Activated T-cell treated with anti-CD3 and anti-CD28 coated beads, Interleukin-2, amount 50 U/mL, for 48 hours (primary cell): ENCODE results near the gene GTPBP8.

Experiments
- DNase-seq, 2 experiments: peaks; one replicate each; pipeline ENCODE4 v3.0.0-alpha.2; 2020

The GTPBP8 gene

DNA sequence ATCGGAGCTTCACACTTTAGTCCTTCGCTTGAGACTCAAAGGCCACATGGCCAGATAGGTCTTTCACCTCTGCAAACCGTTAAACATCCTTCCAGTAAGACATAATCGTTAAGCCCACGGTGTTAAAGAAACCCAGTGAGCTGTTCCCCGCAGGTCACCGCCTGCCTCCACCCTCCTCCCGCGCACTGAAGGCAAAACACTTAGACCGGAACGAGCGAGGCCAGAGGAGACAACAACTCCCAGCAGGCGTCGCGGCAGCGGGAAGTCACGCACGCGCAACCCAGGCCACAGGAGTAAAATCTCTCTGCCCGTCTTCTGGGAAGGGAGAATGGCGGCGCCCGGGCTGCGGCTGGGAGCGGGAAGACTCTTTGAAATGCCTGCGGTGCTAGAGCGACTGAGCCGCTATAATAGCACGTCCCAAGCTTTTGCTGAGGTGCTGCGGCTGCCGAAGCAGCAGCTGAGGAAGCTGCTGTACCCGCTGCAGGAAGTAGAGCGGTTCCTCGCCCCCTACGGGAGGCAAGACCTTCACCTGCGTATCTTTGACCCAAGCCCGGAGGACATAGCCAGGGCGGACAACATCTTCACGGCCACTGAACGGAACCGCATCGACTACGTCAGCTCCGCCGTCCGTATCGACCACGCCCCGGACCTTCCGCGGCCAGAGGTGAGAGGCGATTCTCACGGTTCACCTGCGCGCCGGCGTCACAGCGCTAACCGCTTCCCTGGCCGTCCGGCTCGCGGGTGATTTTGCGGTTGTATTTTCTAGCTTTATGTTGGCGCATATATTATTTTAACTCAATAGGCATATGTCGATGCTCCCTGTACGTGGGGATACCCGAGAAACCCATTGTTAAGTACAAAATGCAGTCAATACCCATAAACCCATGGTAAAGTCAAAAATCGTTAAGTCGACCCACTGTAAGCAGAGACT lies at the start of gene GTPBP8:
TSS of gene GTPBP8 (plus strand) at position 313 of the 931 bp plus-strand sequence. CDS start at position 329, 16 bp downstream.
- peak; percentile 91 to 92 for DNase-seq

GRCh38 chr3:112948346-112948838 lies 42.4 kb upstream of the GTPBP8 start:
- no peak for DNase-seq

GRCh38 chr3:112956351-112956750 lies 34.4 kb upstream of the GTPBP8 start:
- no peak for DNase-seq

GRCh38 chr3:112958811-112959560 lies 31.8 kb upstream of the GTPBP8 start:
- DNase-seq = no peak

- DNase-seq = no peak
These were observed 27.1 kb upstream of the GTPBP8 start for GRCh38 chr3:112963683-112964082.

DNA sequence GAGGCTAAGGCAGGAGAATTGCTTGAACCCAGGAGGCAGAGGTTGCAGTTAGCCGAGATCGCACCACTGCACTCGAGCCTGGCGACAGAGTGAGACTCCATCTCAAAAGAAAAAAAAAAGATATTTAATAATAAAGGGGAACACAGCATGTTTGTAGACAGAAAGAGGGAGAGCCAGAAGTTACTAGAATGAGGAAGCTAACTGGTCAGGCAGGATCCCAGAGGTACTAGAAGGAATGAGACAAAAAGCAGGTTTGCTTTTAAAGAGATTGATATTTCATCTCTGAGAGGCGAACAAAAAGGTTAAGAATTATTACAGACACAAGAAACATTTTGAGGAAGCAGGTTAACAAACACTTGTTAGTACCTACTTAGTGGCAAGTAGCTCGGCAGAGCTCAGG lies 25.1 kb upstream of the GTPBP8 start:
- DNase-seq = no peak

GRCh38 chr3:112966633-112967032 lies 24.2 kb upstream of the GTPBP8 start:
- no peak for DNase-seq

DNA sequence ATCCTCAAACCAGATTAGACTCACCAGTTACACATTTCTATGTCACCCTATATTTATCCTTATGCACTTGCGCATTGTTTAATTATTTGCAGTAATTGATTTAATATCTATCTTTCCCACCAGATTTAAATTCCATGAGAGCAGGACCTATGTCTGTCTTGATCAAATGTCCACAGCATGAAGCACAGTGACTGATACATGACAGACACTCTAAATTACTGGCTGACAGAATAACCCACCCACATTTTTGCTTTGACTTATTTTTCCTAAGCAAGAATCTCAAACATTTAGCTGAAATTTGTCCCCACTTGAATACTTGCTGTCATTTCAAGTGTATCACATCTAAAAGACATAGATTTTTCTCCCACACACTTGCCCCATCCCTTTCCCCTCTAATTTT lies 23.4 kb upstream of the GTPBP8 start:
- DNase-seq = no peak

GRCh38 chr3:112967828-112968227 lies 23.0 kb upstream of the GTPBP8 start:
- DNase-seq = no peak

- DNase-seq = no peak
These were observed 18.6 kb upstream of the GTPBP8 start for GRCh38 chr3:112972158-112972557.

DNA sequence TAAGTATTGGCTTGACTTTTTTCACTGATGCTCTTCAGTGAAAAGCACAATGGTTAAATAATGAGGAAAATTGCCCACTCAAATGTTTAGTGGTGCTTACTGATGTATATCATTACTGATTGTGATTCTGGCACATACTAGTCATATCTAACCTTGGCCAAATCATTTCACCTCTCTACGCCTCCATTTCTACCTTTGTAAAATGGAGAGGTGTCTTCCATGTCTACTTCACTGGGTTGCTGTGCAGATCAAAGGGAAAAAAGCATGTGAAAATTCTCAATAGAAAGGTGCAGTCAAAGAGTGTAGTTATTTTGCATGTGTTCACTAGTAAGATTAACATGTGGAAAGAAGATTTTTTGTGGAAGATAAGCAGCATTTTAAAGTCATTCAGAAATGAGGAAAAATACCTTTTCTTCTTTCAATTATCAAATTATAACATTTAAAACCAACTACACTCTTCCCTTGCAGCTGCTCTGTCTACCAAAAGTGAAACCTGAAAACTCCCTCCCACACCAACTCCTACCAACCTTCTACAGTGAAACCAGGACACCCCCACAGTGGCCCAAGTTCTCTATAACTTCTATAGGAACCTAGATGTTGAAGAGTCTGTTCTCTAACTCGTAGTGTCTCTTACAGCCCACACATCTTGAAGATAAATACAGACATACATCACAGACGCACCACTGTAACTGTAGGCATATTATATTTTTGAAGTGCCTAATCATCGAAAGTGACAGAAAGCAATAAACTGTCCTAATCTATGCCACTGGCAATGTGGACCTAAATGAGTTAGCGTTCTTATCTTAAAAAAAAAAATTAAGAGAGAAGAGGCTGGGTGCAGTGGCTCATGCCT lies 17.2 kb upstream of the GTPBP8 start:
- DNase-seq = peak; percentile 52 to 60

GRCh38 chr3:112974178-112974517 lies 16.6 kb upstream of the GTPBP8 start:
- no peak for DNase-seq

DNA sequence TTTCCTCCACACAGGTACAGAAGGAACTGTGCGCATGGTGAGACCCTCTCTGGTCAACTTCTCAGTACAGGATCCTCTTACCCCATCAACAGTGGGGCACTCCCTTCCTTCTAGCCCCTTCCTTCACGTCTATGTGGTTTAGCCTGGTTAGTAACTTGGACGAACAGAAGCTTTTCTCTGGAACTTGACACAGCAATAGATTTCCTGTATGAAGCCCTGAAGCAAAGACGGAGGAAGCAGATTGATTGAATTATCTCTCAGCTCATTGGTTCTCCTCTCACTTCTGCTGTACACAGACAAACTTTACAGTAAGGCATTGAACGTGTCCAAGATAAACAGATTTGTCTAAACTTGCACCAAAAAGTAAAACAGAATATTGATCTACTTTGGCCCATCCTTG lies 15.9 kb upstream of the GTPBP8 start, which contains the start of gene CD200R1:
TSS of gene CD200R1 (minus strand) at position 210 of the 400 bp plus-strand sequence. CDS start 246 bp downstream, outside the sequence.
- peak; percentile 37 to 44 for DNase-seq

DNA sequence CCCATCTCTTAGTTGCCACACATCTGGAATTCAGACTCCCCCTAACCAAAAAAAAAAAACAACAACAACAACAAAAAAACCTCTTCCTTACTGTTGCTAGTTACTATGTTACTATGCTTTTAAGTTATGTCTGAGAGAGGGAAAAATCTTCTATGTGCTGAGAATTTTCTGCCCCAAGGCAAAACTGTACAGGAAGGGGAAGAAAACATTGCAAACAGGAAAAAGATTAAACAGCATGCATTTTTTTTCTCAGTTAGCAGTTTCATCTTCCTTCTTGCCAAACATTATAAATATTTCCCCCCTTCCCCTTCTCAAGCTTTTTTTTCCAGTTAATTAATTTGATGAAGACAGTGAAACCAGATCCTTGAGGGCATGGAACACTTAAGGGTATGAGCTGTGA lies 14.8 kb upstream of the GTPBP8 start:
- no peak for DNase-seq

GRCh38 chr3:112976953-112977352 lies 13.8 kb upstream of the GTPBP8 start:
- DNase-seq = no peak

- DNase-seq = no peak
These were observed 11.4 kb upstream of the GTPBP8 start for GRCh38 chr3:112979244-112979832.

- no peak for DNase-seq
These were observed 10.7 kb upstream of the GTPBP8 start for GRCh38 chr3:112980080-112980479.

- DNase-seq = no peak
These were observed 8.1 kb upstream of the GTPBP8 start for GRCh38 chr3:112982710-112983109.

DNA sequence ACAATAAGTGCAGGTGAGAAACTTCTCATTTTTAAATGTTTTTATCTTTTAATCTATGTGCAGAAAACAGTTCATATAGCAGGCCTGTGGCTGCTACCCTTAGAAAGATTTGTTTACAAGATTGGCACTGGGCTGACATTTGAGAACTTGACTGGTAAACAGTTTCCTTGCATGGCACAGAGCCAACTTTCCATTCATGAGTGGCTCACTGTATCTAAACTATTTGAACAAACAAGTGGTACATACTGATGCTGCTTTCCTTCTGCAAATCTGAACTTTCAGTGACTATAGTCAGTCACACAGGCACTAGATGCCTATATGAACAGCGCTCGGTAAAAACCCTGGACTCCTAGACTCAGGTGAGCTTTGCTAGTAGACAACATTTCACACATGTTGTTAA lies 6.3 kb upstream of the GTPBP8 start:
- DNase-seq = no peak

GRCh38 chr3:112987710-112988334 lies 3.0 kb upstream of the GTPBP8 start:
- DNase-seq = no peak

GRCh38 chr3:112995800-112996199 lies 5.0 kb downstream of the GTPBP8 start:
- no peak for DNase-seq

- no peak for DNase-seq
These were observed 9.9 kb downstream of the GTPBP8 start for GRCh38 chr3:113000691-113001090.
